Endodermal cell (in vitro differentiated cells): ENCODE measurements around the gene SECISBP2L. TPM values are rescaled to one million over a fixed set of nuclear protein-coding genes. Genes with fewer than 3 reads are reported as not detected.

Experiments used
- DNase-seq: peaks from one replicate; pipeline ENCODE4 v3.0.0-alpha.2; 2017
- H3K27ac ChIP-seq: 2 replicates; pipeline ENCODE4 v1.5.1; 2013; ENCODE audit warnings: mild to moderate bottlenecking, low read depth, low read length, moderate library complexity
- H3K27me3 ChIP-seq: 2 replicates; pipeline ENCODE4 v1.6.1; 2013; ENCODE audit warnings: mild to moderate bottlenecking, low read length, moderate library complexity; ENCODE audit not compliant: insufficient read depth, control insufficient read depth, poor library complexity, severe bottlenecking
- H3K36me3 ChIP-seq: 2 replicates; pipeline ENCODE4 v1.7.0; 2013; ENCODE audit warnings: mild to moderate bottlenecking, low read length, moderate library complexity; ENCODE audit not compliant: control insufficient read depth, insufficient read depth
- H3K4me1 ChIP-seq: one replicate; pipeline ENCODE4 v1.7.0; 2013; ENCODE audit warnings: low read length; ENCODE audit not compliant: control insufficient read depth, insufficient read depth
- H3K4me3 ChIP-seq: 2 replicates; pipeline ENCODE4 v1.5.1; 2013; ENCODE audit warnings: mild to moderate bottlenecking, low read length, moderate library complexity
- H3K9ac ChIP-seq: 2 replicates; pipeline ENCODE4 v1.6.1; 2013; ENCODE audit warnings: mild to moderate bottlenecking, low read length, moderate library complexity; ENCODE audit not compliant: poor library complexity, severe bottlenecking; ENCODE audit errors: extremely low read depth
- H3K9me3 ChIP-seq: 2 replicates; pipeline ENCODE4 v1.6.1; 2013; ENCODE audit warnings: mild to moderate bottlenecking, low read length, moderate library complexity; ENCODE audit not compliant: control insufficient read depth
- H3K27ac Mint-ChIP-seq: 2 replicates; pipeline ENCODE4 v1.8.0; 2020; ENCODE audit warnings: mixed read lengths
- H3K27me3 Mint-ChIP-seq: 2 replicates; pipeline ENCODE4 v1.8.0; 2021; ENCODE audit warnings: mild to moderate bottlenecking, mixed read lengths; ENCODE audit not compliant: insufficient read depth
- H3K36me3 Mint-ChIP-seq: 2 replicates; pipeline ENCODE4 v1.8.0; 2020; ENCODE audit warnings: low read depth, mixed read lengths
- H3K4me1 Mint-ChIP-seq: 2 replicates; pipeline ENCODE4 v1.8.0; 2020; ENCODE audit warnings: mixed read lengths
- H3K4me3 Mint-ChIP-seq: 2 replicates; pipeline ENCODE4 v1.8.0; 2020; ENCODE audit warnings: mild to moderate bottlenecking, moderate library complexity, mixed read lengths
- H3K9me3 Mint-ChIP-seq: 2 replicates; pipeline ENCODE4 v1.8.0; 2020; ENCODE audit warnings: mild to moderate bottlenecking, mixed read lengths
- CTCF ChIP-seq: fragments of 200-600 bp; sonication (generic); conservative IDR thresholded peaks from 2 replicates; pipeline ENCODE4 v1.5.0; 2021; ENCODE audit warnings: antibody characterized with exemption, mild to moderate bottlenecking
- WGBS, 2 experiments: methylation state at CpG; one replicate each; pipeline versions ENCODE4 v1.1.5 to v1.1.7; 2013; ENCODE audit warnings: missing lambda C conversion rate in 2 of 2, mixed read lengths in 1 of 2; ENCODE audit not compliant: insufficient coverage in 1 of 2, insufficient read length in 1 of 2; 5-methylcytosine and 5-hydroxymethylcytosine counted together
- total RNA-seq, 2 donors: library from RNA; stranded (reverse); fragmentation: NEBNext Ultra II Directional in 1 of 2; extraction: Animal tissue kit (Norgen Biotek cat#: 25700) in 1 of 2; gene quantifications; 2 replicates in 1 of 2; 3 replicates in 1 of 2; pipeline ENCODE4 v1.2.1, GENCODE V29; 2021

The SECISBP2L gene
- total RNA-seq, 2 donors from 2014 or later, result 49.4 to 51.0 TPM

- WGBS, 2 experiments, result 85 to 100% methylated on average over 3 to 4 of the region's 4 CpGs
- H3K4me1 ChIP-seq, result no peaks in the 10 kb centered on the region
- Mint-ChIP-seq H3K9me3 (no peaks in the 10 kb centered on the region), H3K4me3 (no peak overlapping the region), H3K27me3 (peaks cover 3% of the 10 kb centered on the region), H3K4me1 (no peaks in the 10 kb centered on the region), H3K36me3 (no peaks in the 10 kb centered on the region), H3K27ac (no peak overlapping the region)
- H3K4me3 ChIP-seq, result no peak overlapping the region
- H3K36me3 ChIP-seq, result no peaks in the 10 kb centered on the region
- no peaks in the 10 kb centered on the region for H3K27me3 ChIP-seq
- no peak overlapping the region for H3K9ac ChIP-seq
- no peak for DNase-seq
- H3K27ac ChIP-seq, result no peak overlapping the region
- no peaks in the 10 kb centered on the region for H3K9me3 ChIP-seq
- TF ChIP-seq CTCF, result no peak
Measured at GRCh38 chr15:48981941-48982340, 64.3 kb downstream of the SECISBP2L start.

- H3K9me3 Mint-ChIP-seq, result no peaks in the 10 kb centered on the region
- no peak overlapping the region for H3K27ac Mint-ChIP-seq
- Histone ChIP-seq H3K4me1 (peaks cover 2% of the 10 kb centered on the region), H3K27me3 (no peaks in the 10 kb centered on the region), H3K36me3 (no peaks in the 10 kb centered on the region), H3K9ac (no peak overlapping the region), H3K27ac (no peak overlapping the region), H3K4me3 (no peak overlapping the region), H3K9me3 (no peaks in the 10 kb centered on the region)
- no peak overlapping the region for H3K4me3 Mint-ChIP-seq
- no peak for DNase-seq
- TF ChIP-seq CTCF, result no peak
- H3K36me3 Mint-ChIP-seq, result no peaks in the 10 kb centered on the region
- 98 to 100% methylated on average over 2 of the region's 2 CpGs for WGBS, 2 experiments
- H3K4me1 Mint-ChIP-seq, result peaks cover 17% of the 10 kb centered on the region
- H3K27me3 Mint-ChIP-seq, result peaks cover 6% of the 10 kb centered on the region
Measured at GRCh38 chr15:48978638-48979037, 67.6 kb downstream of the SECISBP2L start.

GRCh38 chr15:48976444-48977088 lies 69.7 kb downstream of the SECISBP2L start:
- Histone ChIP-seq H3K4me1 (peaks cover 2% of the 10 kb centered on the region), H3K4me3 (peak overlapping the region; percentile 74), H3K27me3 (no peaks in the 10 kb centered on the region), H3K9me3 (no peaks in the 10 kb centered on the region), H3K27ac (peak overlapping the region; percentile 76), H3K9ac (peak overlapping the region; percentile 29), H3K36me3 (no peaks in the 10 kb centered on the region)
- H3K4me3 Mint-ChIP-seq, result peak overlapping the region; percentile 58
- H3K4me1 Mint-ChIP-seq, result peaks cover 17% of the 10 kb centered on the region
- H3K36me3 Mint-ChIP-seq, result no peaks in the 10 kb centered on the region
- peaks cover 5% of the 10 kb centered on the region for H3K27me3 Mint-ChIP-seq
- H3K9me3 Mint-ChIP-seq, result no peaks in the 10 kb centered on the region
- peak overlapping the region; percentile 39 for H3K27ac Mint-ChIP-seq
- peak; percentile 61 for DNase-seq
- no peak for TF ChIP-seq CTCF
- 84 to 92% methylated on average over 10 to 17 of the region's 17 CpGs for WGBS, 2 experiments
